IPS-NIHi7 (cell line): ENCODE measurements around the gene ADRA2C.
A peak's percentile ranks its signal among the peaks of the same experiment; 100 is the strongest.

ENCODE experiments used
- DNase-seq: peaks from one replicate; pipeline ENCODE4 v3.0.0; 2012; ENCODE audit warnings: mixed read lengths; ENCODE audit errors: extremely low spot score

ADRA2C gene

DNA sequence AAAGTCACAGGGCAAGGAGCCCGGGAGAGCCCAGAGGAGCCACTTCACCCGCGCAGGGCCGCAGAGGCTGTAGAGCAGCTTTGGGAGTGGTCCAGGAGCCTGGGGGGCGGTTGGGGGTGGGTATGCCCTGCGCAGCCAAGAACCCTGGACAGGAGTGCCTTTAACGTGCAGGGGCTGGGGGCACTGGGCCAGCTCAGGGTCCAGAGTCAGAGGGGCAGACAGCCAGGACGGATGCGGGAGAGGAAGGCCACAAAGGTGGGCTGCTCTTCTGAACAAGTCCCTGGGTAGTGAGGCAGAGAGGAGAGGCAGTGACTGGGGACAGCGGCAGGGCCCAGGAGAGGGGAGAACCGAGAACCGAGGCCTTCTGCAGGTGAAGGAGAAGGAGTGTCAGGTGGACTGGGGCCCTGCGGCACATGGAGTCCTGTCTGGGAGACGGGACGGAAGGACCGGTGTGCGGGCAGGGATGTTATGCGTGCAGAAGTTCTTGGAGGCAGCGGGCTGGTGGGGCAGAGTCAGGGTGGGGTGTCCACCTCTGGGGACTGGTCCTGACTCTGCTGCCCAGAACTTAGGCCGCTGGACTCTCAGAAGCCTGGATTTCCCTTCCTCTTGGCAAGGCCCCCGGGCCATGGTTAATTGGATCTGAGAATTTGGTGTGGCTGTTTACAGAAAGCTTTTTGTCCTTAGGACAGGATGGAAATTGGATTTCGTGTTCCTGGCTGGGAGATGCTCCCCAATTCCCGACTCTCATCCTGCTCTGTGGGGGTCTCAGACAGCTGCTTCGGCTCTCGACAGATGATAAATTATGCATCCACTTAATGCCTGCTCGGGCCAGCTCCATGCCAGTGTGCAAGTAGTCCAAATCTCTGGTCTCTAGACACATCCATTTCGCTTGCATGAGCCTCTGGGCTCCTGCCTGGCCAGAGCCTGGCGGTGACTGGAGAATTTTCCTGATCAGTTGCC, 31.9 kb downstream of the ADRA2C start:
- no peak for DNase-seq

DNA sequence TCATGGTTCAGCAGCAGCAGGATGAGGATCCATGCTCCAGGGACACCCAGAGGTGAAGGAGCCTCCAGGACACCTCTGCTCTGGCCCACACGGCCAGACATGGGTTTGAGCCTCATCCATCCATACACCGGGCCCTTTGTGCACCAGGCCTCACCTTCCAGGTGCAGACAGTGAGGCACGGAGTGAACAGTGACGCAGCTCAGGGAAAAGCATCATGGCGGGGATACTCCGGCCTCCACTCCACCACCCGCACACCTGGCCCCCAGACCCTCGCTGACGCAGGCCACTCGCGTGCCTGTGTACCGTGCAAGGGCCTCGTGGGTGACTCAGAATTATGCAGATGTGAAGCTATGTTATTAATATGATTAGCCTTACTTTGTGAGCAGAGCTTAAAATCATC, 33.3 kb downstream of the ADRA2C start:
- no peak for DNase-seq

DNA sequence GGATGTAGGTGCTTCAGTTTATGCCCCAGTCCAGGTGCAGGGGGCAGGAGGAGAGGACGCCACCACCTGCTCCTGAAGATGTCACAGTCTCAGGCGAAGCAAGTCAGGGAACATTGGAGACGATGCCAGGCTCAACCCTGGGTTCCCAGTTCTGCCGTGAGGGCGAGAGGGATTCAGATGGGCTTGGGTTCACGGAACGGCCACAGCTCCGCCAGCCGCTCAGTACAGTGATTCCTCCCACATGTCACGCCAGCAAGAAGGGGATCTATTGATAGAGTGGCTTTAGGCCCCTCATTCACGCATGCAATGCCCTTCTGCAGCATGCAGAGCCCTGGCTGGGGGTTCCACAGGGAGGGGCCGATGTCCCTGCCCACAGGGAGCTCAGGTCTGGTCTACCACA, 34.2 kb downstream of the ADRA2C start:
- DNase-seq: no peak

DNA sequence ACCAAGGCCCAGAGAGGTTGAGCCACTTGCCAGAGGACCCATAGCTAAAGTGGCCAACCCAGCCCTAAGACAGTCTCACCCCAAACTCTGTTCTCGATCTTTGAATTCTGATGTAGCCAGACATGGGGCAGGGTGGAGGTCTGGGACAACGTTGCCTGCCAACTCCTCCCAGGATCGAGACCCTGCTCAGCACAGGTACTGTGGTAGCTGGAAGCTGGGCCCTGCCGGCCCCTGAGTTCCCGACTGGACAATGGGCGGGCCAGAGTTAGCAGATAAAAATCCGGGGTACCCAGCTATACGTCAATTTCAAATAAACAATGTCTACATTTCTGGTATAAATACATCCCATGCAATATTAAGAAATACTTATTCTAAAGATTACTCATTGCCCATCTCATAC, 35.3 kb downstream of the ADRA2C start:
- no peak for DNase-seq

DNA sequence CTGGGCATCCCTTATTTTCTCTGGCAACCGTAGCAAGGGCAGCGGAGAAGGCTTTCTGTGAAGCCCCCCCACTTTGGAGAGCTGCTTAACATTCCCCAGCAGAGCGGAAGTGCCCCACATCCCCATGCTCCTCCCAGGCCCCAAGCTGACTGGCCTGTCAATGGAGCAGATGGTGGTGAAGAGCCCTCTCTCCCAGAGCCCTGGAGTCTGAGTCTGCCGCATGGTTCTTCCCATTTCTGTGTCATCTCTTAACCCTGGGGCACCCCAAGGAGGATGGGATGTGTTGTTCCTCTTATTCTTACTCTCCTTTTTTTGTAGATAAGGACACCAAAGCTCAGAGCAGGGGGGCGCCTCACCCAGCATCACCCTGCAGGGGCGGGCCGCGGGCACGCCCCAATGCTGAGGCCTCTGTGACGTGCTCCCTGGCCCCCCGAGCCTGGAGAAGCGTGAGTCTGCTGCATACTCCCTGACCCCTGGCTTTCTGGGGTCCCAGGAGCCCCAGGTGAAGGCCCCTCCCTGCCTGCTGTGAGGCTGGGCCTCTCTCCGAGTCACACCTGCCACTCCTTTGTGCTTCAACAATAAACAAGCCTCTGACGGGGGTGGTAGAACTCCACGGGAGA, 35.9 kb downstream of the ADRA2C start:
- DNase-seq: no peak

DNA sequence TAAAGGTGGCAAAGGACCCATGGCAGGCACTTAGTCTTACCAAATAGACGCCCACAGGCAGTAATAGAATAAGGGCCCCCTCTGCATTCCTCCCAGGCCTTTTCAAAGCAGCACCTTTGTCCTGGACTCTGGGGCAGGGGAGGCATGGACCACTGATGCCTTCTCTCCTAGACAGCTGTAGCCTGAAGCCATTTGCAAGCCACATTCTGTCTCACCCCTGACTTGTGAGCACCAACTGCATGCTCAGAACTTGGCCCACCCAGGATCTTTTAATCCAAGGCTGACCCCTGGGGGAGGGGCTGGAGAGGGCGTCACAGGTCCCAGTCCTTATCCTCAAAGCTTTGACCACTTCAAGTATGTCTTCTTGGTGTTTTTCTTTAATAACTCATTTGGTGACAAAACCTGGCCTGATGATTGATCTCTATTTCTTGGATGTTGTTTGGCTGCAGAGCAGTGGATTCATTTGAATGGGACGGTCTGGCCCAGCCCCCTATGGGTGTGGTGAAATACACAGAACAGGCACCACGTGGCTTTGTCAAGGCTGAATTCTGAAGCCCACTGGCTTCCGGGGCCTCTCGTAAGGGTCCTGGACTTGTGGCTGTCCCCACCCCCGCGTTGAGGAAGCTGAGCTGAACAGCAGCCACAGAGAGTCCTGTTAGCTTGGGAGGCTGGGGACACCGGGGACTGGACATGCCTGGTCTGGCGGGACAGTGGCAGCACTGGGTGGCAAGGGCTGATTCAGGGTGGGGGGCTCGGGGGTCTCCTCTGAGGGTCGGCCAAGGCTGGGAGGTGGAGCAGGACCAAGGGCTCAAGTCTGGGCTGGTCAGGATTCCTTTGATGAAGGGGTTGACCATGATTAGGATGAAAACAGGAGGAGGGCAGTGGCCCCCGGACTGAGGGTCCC, 36.6 kb downstream of the ADRA2C start:
- no peak for DNase-seq

DNA sequence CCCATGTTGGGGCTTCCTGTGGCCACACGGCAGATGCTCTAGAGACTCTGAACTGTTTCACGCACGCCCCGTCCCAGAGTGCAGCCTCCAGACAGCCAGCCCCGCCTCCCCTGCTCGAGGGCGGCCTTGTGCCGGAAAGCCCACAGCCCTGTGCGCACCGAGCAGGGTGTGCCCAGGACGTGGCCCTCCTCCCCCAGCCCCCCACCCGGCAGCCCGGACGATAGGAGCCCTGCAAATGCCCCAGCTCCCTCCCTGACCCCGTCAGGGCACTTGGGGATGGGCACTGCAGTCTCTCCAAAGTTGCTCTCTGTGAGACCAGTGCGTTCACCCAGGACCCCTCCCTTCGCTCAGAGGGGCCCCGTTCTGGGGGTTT, 37.3 kb downstream of the ADRA2C start:
- DNase-seq: no peak

DNA sequence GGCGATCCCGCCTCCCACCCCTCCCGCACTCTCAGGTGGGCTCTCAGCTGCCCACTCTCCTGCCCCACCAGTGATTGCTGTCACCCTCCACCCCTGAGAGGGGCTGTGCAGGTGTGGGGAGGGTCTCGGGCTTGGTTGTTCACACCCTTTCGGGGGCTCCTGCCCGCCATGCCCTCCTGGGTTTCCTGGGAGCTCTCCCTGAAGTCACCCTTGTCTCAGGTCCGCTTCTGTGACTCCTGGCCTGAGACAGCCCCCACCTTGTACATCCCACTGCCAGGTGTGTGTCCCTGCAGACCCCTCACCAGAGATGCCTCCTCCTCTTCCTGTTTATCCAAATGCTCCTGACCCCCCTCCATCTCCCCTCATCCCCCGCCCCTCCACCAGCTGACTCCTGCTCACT, 37.8 kb downstream of the ADRA2C start:
- DNase-seq: no peak

DNA sequence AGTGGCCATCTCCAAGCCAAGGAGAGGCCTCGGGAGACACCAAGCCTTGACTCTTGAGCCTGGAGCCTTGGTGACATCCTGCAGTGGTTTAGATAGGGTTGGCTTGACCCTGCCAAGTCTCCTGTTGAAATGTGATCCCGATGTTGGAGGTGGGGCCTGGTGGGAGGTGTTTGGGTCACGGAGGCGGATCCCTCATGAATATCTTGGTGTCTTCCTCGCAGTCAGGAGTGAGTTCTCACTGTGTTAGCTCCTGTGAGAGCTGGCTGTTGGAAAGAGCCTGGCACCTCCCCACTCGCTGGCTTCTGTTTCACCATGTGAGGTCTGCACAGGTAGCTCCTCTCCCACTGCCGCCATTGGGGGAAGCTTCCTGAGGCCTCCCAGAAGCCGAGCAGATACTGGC, 38.8 kb downstream of the ADRA2C start:
- no peak for DNase-seq

DNA sequence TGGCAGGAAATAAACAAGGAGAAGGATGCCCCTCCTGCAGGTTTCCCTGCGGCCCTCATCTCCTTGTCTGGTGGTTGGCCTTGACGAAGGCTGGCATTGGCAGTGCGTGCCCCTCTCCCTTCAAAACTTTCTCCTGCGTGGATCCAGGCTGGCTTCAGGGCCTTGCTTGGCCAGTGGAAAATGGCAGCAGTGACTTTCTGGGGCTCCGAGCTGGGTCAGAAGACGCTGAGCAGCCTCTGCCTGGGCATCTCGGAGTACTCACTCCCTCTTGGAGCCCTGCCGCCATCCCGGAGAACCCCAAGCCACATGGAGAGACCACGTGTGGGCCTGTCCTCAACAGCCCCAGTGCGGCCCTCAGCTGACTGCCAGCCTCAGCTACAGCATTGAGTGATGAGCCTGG, 39.5 kb downstream of the ADRA2C start:
- DNase-seq: no peak

DNA sequence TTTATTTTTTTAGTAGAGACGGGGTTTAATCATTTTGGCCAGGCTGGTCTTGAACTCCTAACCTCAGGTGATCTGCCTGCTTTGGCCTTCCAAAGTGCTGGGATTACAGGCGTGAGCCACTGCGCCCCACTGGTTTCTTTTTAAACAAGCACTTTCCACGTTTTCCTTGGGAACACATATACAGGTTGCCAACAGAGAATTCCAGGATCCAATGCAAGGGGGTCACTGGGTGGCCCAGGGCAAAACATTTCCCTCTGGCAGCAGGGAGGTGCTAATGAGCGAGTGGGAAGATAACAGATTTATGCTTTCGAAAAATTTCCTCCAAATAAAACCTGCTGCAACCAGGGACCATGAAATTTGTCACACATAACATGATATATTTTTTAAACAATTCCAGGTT, 41.1 kb downstream of the ADRA2C start:
- no peak for DNase-seq

DNA sequence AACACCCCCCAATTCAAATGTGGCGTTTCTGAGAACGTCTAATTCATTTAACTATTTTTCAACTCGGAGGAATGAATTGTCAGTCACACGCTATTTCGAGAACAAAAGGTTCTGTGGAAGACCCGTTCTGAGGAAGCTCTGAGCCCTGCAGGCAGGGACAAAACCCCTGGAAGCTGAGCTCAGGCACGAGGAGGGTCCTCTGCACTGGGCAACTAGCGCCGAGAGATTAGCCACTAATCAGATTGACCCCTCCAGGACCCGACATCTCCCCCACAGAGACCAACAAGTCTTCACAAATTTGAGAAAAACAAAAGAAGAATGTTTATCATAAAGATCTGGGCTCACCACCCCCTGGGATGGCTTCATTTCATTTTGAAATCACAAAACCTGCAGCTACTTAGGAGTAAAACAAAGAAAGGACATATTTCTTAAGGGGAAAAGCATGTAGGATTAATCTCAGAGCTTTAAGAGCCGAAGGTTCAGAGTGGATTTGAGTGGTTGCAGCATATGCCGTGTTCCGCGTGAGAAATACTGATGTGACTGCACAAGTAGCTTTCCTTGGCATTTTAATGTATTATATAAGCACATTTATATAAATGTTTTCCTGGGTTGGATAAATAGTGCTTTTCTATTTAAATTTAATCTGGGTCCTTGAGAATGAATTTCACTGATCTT, 41.8 kb downstream of the ADRA2C start:
- peak; percentile 66 for DNase-seq

DNA sequence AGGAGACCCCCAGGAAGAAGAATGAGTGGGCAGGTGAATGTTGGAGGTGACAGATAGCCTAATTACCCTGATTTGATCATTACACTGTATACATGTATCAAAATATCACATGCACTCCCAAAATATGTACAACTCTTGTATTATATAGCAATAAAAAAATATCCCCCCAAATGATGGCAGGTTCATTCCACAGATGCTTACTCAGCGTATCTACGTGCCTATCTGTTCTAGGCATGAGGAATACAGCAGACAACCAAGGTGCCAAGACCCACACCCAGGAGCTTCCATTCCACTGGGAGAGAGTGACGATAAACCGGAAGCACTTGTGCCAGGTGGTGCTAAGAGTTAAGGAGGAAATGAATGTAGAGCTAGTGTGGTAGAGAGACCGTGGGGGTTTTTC, 42.4 kb downstream of the ADRA2C start:
- DNase-seq: no peak

DNA sequence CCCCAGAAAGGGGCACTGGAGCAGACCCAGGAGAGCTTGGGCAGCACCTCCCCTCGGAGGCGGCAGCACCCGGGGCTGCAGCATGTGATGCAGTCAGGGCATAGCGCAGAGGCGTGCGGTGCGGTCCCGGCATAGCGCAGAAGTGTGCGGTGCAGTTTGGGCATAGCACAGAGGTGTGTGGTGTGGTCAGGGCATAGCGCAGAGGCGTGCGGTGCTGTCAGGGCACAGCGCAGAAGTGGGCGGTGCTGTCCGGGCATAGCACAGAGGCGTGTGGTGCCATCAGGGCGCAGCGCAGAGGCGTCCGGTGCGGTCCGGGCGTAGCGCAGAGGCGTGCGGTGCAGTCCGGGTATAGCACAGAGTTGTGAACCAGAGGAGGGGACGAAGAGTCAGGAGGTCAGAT, 42.8 kb downstream of the ADRA2C start:
- DNase-seq: no peak

DNA sequence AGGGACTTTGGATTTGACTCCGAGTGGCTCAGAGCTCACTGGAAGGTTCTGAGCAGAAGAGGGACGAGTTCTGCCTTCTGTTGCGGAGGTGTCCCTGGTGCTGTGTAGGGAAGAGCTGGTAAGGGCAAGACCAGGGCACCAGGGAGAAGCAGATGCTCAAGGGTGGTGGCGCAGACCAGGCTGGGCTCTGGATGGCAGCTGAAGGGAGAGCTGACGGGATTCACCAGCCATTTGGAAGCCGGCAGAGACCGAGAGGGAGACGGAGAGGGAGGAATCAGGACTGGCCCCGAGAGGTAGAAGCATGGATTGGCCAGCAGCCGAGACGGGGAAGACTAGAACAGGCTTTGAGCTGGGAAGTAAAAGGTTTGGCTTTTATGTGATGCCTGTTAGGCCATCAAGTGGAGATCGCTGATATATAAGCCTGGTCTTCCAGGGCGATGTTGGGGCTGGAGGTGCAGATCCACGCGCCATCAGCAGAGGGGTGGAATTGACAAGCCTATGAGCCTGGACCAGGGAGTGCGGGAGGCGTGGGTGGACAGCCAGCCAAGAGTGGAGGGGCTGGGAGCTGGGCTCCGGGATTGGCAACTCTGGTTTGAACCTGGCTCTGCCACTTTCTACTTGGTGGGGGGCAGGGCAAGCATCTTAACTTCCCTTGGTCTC, 43.4 kb downstream of the ADRA2C start:
- no peak for DNase-seq

DNA sequence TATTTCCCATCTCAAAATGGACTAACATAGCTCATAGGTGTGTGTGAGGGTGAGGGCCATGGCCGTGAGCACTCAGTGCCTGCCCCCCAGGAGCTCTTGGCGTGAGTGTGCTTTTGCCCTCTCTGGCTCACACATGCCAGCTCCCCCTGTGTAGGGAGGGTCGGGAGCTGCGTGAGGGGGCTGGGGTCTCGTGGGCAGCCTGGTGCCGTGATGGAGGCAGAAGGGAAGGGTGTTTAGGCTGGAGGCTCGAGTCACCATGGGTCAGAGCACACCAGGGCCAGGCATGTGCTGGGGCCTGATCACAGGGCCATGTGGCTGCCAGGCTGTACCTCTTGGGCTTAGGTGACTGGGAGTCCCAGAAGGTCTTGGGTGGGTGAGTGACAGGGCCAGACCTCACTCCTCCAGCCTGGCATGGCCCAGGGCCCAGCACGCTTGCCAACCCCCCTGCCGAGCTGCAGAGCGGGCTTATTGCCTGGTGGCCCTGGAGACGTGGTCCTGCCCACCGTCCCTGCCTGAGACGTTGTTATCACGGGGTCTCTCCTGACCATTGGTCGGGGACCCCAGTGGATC, 44.0 kb downstream of the ADRA2C start:
- DNase-seq: no peak

DNA sequence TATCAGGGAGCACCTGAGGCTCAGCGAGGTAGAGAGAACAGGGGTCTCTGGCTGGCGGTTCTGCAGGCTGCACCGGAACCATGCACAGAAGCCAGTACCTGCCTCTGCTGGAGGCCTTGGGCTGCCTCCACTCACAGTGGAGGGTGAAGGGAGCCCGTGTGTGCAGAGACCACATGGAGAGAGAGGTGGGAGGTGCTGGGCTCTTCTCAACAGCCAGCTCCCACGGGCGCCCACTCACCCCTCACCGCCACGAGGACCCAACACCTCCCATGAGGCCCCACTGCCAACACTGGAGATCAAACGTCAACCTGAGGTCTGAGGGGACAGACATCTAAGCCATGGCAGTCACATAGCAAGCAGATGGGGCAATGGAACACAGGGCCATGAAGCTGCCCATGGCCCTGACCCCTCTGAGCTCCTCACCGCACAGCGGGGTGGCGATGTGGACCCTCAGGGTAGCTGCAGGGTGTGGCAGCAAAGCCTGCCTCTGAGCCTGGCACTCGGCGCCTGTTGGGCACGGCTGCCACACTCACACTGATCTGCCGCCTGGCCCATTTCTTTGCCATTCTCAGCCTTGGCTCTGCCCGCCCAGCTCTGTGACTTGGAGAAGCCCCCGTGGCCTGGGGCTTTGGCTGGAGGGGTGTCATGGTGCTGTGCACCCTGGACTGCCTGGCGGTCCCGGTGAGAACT, 44.8 kb downstream of the ADRA2C start:
- DNase-seq: no peak

DNA sequence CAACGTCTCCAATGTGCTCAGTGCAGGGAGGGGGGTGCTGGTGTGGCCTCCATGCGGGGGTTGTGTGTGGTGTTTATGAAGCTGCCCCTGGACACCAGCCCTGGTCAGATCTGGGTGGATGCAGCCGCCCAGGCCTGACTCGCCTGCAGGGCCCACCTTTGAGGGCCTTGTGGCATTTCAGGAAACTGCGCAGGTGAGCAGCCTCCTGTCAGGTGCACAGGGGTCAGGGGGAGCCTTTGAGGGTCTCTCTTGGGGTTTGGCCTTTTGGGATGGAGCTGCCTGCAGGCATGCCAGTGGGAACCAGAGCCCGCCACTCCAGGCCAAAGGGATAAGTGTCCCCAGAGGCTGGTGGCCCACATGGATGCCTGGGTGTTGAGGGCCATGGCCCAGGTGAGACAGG, 45.4 kb downstream of the ADRA2C start:
- no peak for DNase-seq

DNA sequence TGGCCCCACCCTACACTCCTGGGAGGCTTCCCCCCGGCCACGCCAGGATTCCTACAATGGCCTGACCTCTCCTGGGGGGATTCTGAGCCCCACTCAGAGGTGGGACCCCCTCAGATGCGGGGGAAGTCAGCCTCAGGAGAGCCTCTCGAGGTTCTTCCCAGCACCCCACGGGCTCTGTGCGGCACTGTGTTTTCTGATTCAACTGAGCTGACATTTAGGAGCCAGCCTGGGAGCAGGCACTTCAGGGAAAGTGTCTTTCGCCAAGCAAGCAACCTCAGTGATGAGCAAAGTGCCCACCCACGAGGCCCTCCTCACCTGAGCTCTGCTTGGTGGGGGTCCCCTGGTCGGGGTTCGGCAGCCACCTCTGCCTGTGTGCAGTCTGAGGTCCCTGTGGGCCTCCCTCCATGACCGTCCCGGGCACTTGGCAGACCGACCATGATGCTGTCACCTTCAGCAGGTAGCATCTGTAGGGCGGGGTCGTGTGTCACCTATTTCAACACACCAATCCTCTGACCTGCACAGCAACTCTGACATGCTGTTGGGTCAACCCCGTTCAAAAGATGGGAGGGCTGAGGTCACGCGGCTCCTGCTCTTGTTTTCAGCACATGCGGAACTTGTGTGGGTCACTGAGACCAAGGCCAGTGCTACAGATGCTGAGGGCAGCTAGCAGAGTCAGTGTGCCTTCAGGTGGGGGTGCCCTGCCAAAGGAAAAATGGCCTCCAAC, 46.2 kb downstream of the ADRA2C start:
- DNase-seq: no peak
